DOHH2 (cell line): ENCODE measurements around the gene SYNJ2BP.

ENCODE experiments used
- H3F3A ChIP-seq: fragments of 200-600 bp; sonication (generic), shearing (Covaris generic); 2 replicates; pipeline ENCODE4 v1.6.0; 2016; ENCODE audit warnings: antibody characterized with exemption, mild to moderate bottlenecking; ENCODE audit not compliant: control insufficient read depth, insufficient read depth
- H3K27ac ChIP-seq: fragments of 200-600 bp; sonication (generic); 2 replicates; pipeline ENCODE4 v1.5.1; 2014; ENCODE audit warnings: low read depth, mild to moderate bottlenecking, low read length, moderate library complexity
- H3K27me3 ChIP-seq: fragments of 200-600 bp; sonication (generic); 2 replicates; pipeline ENCODE4 v1.6.1; 2014; ENCODE audit warnings: mild to moderate bottlenecking, low read length, mixed read lengths; ENCODE audit not compliant: control insufficient read depth
- H3K36me3 ChIP-seq: fragments of 200-600 bp; sonication (generic); 2 replicates; pipeline ENCODE4 v1.6.1; 2014; ENCODE audit warnings: mild to moderate bottlenecking, low read length, moderate library complexity, mixed read lengths; ENCODE audit not compliant: control insufficient read depth
- H3K4me1 ChIP-seq: fragments of 200-600 bp; sonication (generic); 2 replicates; pipeline ENCODE4 v1.6.1; 2014; ENCODE audit warnings: mild to moderate bottlenecking, low read length, mixed read lengths; ENCODE audit not compliant: control insufficient read depth
- H3K4me2 ChIP-seq: fragments of 200-600 bp; sonication (generic); 2 replicates; pipeline ENCODE4 v1.6.0; 2014; ENCODE audit warnings: mild to moderate bottlenecking, low read length, moderate library complexity
- H3K4me3 ChIP-seq: fragments of 200-600 bp; sonication (generic); 2 replicates; pipeline ENCODE4 v1.5.1; 2014; ENCODE audit warnings: mild to moderate bottlenecking, low read length, mixed read lengths
- H3K79me2 ChIP-seq: fragments of 200-600 bp; sonication (generic); 2 replicates; pipeline ENCODE4 v1.6.1; 2014; ENCODE audit warnings: mild to moderate bottlenecking, low read length, mixed read lengths; ENCODE audit not compliant: control insufficient read depth
- H3K9me2 ChIP-seq: fragments of 200-600 bp; sonication (generic); replicated peaks from 2 replicates; pipeline ENCODE4 v1.6.1; 2014; ENCODE audit warnings: mild to moderate bottlenecking, low read length, mixed read lengths; ENCODE audit not compliant: control insufficient read depth
- H3K9me3 ChIP-seq: fragments of 200-600 bp; sonication (generic); 2 replicates; pipeline ENCODE4 v1.6.1; 2014; ENCODE audit warnings: antibody characterized with exemption, low read length, mixed read lengths; ENCODE audit not compliant: control insufficient read depth, insufficient read depth
- H4K20me1 ChIP-seq: fragments of 200-600 bp; sonication (generic); 2 replicates; pipeline ENCODE4 v1.6.0; 2014; ENCODE audit warnings: low read depth, mild to moderate bottlenecking, antibody characterized with exemption, low read length, moderate library complexity; ENCODE audit not compliant: control insufficient read depth, insufficient read depth
- EZH2phosphoT487 ChIP-seq: fragments of 200-600 bp; sonication (generic); IDR thresholded peaks from 2 replicates; pipeline ENCODE4 v1.6.1; 2017; ENCODE audit warnings: borderline replicate concordance, mild to moderate bottlenecking, antibody characterized with exemption, low read length, moderate library complexity, mixed read lengths
- TF ChIP-seq, protein P1 (sequence below): fragments of 200-600 bp; sonication (generic); IDR thresholded peaks from one replicate; pipeline ENCODE4 v1.5.1; 2014; ENCODE audit warnings: antibody characterized with exemption, mild to moderate bottlenecking, low read depth, low read length; ENCODE audit not compliant: poor library complexity, severe bottlenecking

Gene SYNJ2BP

GRCh38 chr14:70397746-70398145 lies 19.1 kb downstream of the SYNJ2BP start:
- Histone ChIP-seq H3K27ac (no peak overlapping the region), H3K4me2 (no peak overlapping the region), H3K9me3 (peaks cover 13% of the 10 kb centered on the region), H4K20me1 (no peaks in the 10 kb centered on the region), H3K27me3 (no peaks in the 10 kb centered on the region), H3K79me2 (no peaks in the 10 kb centered on the region), H3K4me1 (no peaks in the 10 kb centered on the region), H3K36me3 (no peaks in the 10 kb centered on the region), H3F3A (no peaks in the 10 kb centered on the region), H3K4me3 (no peak overlapping the region), H3K9me2 (no peaks in the 10 kb centered on the region)
- TF ChIP-seq, protein P1, sequence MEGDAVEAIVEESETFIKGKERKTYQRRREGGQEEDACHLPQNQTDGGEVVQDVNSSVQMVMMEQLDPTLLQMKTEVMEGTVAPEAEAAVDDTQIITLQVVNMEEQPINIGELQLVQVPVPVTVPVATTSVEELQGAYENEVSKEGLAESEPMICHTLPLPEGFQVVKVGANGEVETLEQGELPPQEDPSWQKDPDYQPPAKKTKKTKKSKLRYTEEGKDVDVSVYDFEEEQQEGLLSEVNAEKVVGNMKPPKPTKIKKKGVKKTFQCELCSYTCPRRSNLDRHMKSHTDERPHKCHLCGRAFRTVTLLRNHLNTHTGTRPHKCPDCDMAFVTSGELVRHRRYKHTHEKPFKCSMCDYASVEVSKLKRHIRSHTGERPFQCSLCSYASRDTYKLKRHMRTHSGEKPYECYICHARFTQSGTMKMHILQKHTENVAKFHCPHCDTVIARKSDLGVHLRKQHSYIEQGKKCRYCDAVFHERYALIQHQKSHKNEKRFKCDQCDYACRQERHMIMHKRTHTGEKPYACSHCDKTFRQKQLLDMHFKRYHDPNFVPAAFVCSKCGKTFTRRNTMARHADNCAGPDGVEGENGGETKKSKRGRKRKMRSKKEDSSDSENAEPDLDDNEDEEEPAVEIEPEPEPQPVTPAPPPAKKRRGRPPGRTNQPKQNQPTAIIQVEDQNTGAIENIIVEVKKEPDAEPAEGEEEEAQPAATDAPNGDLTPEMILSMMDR = no peak
- TF ChIP-seq EZH2phosphoT487 = no peak

- no peaks in the 10 kb centered on the region for H3K27me3 ChIP-seq
Measured at GRCh38 chr14:70394674-70395306, 22.1 kb downstream of the SYNJ2BP start.

GRCh38 chr14:70392676-70393075 lies 24.2 kb downstream of the SYNJ2BP start:
- H3K27ac ChIP-seq = no peak overlapping the region
- no peak overlapping the region for H3K4me2 ChIP-seq
- no peaks in the 10 kb centered on the region for H3K27me3 ChIP-seq
- H3K79me2 ChIP-seq = no peaks in the 10 kb centered on the region
- H3K4me3 ChIP-seq = no peak overlapping the region
- TF ChIP-seq, protein P1 = no peak
- no peak for TF ChIP-seq EZH2phosphoT487
- H3F3A ChIP-seq = no peaks in the 10 kb centered on the region
- H3K4me1 ChIP-seq = no peaks in the 10 kb centered on the region
- peaks cover 2% of the 10 kb centered on the region for H3K9me3 ChIP-seq
- H3K36me3 ChIP-seq = no peaks in the 10 kb centered on the region
- H3K9me2 ChIP-seq = no peaks in the 10 kb centered on the region
- H4K20me1 ChIP-seq = no peaks in the 10 kb centered on the region

More at GRCh38 chr14:70394674-70395306, 22.1 kb downstream of the SYNJ2BP start:
- Histone ChIP-seq H3K4me3 (no peak overlapping the region), H3K4me2 (no peak overlapping the region), H3F3A (no peaks in the 10 kb centered on the region), H3K36me3 (no peaks in the 10 kb centered on the region), H3K9me3 (peaks cover 13% of the 10 kb centered on the region), H3K4me1 (no peaks in the 10 kb centered on the region), H3K9me2 (no peaks in the 10 kb centered on the region), H4K20me1 (no peaks in the 10 kb centered on the region), H3K79me2 (no peaks in the 10 kb centered on the region), H3K27ac (no peak overlapping the region)
- TF ChIP-seq, protein P1 = no peak
- no peak for TF ChIP-seq EZH2phosphoT487
